Activated T-cell treated with anti-CD3 and anti-CD28 coated beads, Interleukin-2, amount 50 U/mL, for 48 hours (primary cell): ENCODE results near the gene TMEM184B.

Experiments
- DNase-seq, 2 experiments: peaks; one replicate each; pipeline ENCODE4 v3.0.0-alpha.2; 2020

The TMEM184B gene

DNA sequence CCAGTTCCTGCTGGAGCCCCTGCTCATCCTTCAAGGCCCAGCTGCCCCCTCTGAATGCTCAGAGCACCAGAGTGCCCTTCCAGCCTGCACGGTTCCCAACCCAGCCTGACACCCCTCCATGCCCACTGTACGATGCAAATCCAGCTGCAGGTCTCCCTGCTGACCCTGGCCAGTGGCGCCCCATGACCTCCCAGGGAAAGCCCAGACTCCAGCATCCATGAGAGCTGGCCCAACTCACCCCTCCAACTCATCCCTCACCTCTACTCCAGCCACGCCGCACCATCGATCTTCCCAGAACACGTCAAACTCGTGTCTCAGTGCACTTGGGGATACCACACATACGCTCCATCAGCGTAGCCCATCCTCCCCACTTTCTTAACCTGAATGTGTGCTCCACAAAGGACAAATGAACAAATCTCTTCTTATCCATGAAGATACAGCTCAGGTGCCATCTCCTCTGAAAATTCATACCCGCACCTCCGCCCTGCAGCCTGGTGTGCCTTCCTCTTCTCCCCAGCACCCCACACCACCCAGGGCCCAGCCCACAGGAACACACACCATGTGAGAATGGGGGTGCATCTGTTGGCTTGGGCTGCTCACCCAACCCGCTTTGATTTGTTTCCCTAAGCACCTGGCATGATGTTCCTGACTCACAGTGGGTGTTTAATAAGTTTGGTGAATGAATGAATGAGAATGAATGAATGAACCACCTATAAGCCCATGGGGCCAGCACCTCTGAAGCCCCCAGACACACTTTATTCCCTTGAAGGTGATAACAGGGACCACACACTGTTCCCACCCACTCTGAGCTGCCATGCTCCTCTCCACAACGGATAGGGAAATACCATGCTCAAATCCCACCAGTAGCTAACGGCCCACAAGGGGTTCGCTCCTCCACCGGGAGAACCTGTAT is 97.3 kb downstream of the TMEM184B start:
- DNase-seq: no peak

DNA sequence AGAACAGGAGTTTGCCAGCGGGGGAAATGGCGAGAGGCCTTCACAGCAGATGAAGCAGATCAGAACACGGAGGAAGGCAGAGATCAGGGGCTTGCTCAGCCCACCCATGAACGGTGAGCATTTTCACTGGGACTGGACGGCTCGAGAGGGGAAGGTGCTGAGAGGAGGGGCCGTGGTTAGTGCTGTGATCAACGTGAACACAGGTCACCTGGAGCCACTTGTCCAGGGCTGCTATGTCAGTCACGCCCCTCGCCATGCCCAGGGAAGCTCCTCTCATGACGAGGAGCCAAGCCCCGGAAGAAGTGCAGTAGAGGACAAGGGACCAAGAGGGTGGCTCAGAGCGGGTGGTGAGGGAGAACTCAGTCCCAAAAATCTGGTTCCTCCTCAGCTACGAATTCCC is 98.2 kb downstream of the TMEM184B start:
- DNase-seq: no peak

DNA sequence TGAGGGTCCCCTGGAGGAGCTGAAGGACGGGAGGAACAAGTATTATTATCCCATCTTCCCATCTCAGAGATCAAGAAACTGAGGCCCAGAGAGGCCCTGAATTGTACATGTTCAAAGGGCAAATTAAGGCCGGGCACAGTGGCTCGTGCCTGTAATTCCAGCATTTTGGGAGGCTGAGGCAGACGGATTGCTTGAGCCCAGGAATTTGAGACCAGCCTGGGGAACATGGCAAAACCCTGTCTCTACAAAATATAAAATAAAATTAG is 99.2 kb downstream of the TMEM184B start:
- DNase-seq: no peak

DNA sequence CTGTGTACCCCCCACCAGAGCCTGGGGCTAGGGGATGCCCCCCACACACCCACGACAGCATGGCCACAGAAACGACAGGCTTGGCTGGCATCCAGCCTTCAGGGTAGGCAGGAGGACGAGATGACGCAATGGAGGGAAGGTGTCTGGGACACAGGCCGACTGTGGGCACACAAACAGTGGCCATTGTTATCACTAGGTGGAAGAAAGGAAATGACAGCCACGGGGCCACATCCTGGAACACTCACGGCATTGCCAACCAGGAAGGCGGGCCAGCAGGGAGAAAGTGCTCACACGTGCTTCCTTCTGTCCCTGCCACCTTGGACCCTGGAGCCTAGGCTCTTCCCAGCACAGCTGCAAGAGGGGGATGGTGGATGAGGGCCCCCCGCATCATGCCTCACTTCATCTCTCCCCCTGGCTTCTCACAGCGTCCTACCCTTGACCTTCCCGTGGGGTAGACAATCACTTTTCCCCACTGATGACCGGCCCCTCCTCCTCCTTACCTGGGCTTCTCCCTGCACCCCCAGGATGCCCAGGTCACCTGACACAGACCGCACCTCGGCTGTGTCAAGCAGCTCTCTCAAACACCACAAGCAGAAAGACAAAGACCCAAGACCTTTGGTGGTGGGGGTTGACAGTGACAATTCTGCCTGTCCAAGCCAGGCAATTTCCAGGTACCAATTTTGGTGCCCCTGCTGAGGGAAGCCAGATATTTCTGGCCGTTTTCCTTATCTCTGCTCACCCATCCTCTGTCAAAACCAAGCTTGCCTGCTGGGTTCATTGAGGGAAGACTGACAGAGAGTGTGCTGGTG is 99.8 kb downstream of the TMEM184B start:
- DNase-seq: peak; percentile 38 to 41

DNA sequence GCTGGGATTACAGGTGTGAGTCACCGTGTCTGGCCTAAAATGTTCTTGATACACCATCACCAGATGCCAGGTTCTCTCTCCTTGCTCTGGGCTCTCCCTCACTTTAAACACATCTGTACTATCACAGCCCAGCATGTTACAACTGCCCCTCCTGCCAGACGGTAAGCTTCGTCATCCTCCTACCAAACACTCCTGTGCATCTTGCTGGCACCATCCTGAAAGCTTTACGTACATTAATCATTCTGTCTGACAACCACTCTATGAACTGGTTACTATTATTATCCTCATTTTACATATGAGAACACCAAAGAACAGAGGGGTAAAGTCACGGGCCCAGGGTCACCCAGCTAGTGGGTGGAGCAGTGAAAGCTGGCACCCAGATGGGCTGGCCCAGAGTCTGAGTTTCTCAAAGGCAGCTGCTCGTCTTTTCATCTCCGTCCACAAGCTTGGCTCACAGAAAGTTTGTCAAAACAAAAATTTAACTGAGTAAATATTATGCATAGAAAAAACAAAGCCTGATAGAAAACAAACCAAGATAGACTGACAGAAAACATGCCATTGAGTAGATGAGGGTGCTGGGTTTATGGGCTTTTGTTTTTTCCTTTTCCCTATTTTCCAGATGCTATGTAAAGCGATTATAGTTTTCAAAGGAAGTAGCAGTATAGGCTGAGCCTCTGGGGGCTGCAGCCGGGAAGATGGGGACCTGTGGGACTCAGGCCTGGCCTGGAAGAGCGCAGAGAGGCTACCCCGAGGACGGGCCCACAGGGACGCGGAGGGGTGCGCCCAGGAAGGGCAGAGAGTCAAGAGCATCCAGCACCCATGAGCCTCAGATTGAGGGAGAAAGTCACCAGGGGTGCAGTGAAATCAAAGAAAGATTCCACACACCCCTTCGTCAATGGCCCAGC is 100.6 kb downstream of the TMEM184B start:
- no peak for DNase-seq

DNA sequence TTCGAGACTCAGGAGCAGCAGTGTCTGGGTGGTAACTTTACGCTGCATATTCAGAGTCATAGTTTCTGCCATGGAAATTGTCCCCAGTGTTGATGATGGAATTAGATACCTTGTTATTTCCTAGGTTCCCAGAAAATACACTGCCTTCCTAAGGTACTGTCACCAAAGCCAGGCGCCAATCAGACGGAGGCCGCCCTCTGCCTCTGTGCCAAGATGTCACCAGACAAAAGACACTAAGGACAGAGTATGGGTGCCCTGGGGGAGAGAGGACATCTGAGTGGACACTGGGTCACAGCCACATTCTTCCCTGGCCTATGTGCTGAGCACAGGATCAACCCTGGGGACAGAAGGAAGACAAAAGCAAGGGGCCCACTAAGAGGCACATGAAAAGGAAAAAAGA is 102.3 kb downstream of the TMEM184B start:
- no peak for DNase-seq
